Activated naive CD8-positive, alpha-beta T cell treated with anti-CD3 and anti-CD28 coated beads, Interleukin-2, amount 10 ng/mL, durations not matched to agents 7 days and 5 days (primary cell): Measurements from ENCODE around the gene POMP. TPM values are rescaled to one million over a fixed set of nuclear protein-coding genes. Genes with fewer than 3 reads are reported as not detected.
"Not testable (repeated sequence)": the region's sequence is repeated elsewhere in the genome, so short reads cannot be mapped to it uniquely, and the experiment has no call there.

Experiments
- ATAC-seq: fragments of 150-1000 bp; cut with Tn5 transposase; one replicate; pipeline ENCODE4 v1.10.0; 2021; ENCODE audit warnings: low read depth, moderate library complexity
- POLR2A ChIA-PET: fragments of 350-600 bp; sonication (Branson Sonifier 250); formaldehyde crosslinking; loops from one replicate; lab custom pipeline; 2021; ENCODE audit warnings: antibody characterized with exemption; lab: Charles Lee
- DNase-seq: peaks from one replicate; pipeline ENCODE4 v3.0.0; 2021
- H3K27ac Mint-ChIP-seq: one replicate; pipeline ENCODE4 v1.8.0; 2022; ENCODE audit warnings: mild to moderate bottlenecking, mixed read lengths
- H3K27me3 Mint-ChIP-seq: one replicate; pipeline ENCODE4 v1.8.0; 2022; ENCODE audit warnings: mild to moderate bottlenecking, moderate library complexity, mixed read lengths
- H3K36me3 Mint-ChIP-seq: one replicate; pipeline ENCODE4 v1.8.0; 2021; ENCODE audit warnings: mild to moderate bottlenecking, mixed read lengths
- H3K4me1 Mint-ChIP-seq: one replicate; pipeline ENCODE4 v1.8.0; 2021; ENCODE audit warnings: mixed read lengths
- H3K4me3 Mint-ChIP-seq: one replicate; pipeline ENCODE4 v1.8.0; 2022; ENCODE audit warnings: mild to moderate bottlenecking, moderate library complexity, mixed read lengths
- H3K9me3 Mint-ChIP-seq: one replicate; pipeline ENCODE4 v1.8.0; 2021; ENCODE audit warnings: mixed read lengths
- total RNA-seq, 2 experiments: library from RNA; stranded (reverse); gene quantifications; one replicate each; pipeline ENCODE4 v1.2.3, GENCODE V29; 2021

The POMP gene
- total RNA-seq, 2 experiments from 2014 or later: 55.4 to 59.3 TPM

DNA sequence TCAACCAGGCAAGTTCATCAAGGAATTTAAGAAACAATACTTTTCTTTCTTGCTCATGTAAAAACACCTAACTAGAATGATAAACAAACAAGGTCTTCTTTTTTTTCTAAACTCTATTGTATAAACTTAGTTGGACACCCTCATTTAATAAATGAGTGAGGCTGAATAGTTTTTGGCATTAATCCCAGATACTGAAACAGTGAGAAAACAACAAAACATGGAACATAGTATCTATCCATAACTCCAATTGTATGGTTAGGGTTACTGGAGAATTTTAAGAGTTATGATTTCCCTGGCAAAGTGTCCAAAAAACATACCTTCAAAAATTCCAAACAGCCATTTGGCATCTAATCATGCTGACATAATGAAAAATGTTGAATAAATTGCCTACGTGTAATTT lies 5.8 kb upstream of the POMP start:
- no peaks in the 10 kb centered on the region for H3K27me3 Mint-ChIP-seq
- POLR2A ChIA-PET: no interaction called here
- no peak overlapping the region for H3K4me3 Mint-ChIP-seq
- DNase-seq (no peak), ATAC-seq (no peak)
- peaks cover 27% of the 10 kb centered on the region for H3K4me1 Mint-ChIP-seq
- no peak overlapping the region for H3K27ac Mint-ChIP-seq
- H3K9me3 Mint-ChIP-seq: no peaks in the 10 kb centered on the region
- peaks cover 30% of the 10 kb centered on the region for H3K36me3 Mint-ChIP-seq

- Mint-ChIP-seq H3K9me3 (no peaks in the 10 kb centered on the region), H3K27me3 (no peaks in the 10 kb centered on the region), H3K4me3 (no peak overlapping the region), H3K4me1 (peaks cover 27% of the 10 kb centered on the region), H3K36me3 (peaks cover 28% of the 10 kb centered on the region), H3K27ac (no peak overlapping the region)
- DNase-seq (no peak), ATAC-seq (no peak)
- POLR2A ChIA-PET: no interaction called here
Measured at GRCh38 chr13:28654276-28654675, 4.7 kb upstream of the POMP start.

DNA sequence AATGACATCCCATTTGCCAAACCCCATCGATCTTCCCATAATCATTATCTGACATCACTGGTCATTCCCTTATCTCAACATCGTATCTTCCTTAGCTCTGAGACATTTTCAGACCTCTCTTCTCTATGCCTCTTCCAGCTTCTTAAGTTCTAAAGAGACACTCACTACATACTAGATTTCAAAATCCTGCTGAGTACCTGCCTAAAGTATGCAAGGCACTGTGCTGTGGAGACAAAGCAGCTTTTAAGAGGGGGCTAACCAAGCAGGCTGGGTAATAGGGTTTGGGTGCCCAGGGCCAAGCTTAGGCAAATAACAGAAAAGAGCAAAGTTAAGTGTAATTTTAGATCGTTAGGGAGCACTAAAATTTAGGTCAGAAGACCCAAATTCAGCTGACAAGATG lies 3.4 kb upstream of the POMP start:
- no peak for ATAC-seq
- Mint-ChIP-seq H3K27ac (no peak overlapping the region), H3K4me3 (no peak overlapping the region), H3K4me1 (peaks cover 36% of the 10 kb centered on the region), H3K9me3 (no peaks in the 10 kb centered on the region), H3K27me3 (no peaks in the 10 kb centered on the region), H3K36me3 (peaks cover 26% of the 10 kb centered on the region)
- DNase-seq: no peak
- POLR2A ChIA-PET: no interaction called here

DNA sequence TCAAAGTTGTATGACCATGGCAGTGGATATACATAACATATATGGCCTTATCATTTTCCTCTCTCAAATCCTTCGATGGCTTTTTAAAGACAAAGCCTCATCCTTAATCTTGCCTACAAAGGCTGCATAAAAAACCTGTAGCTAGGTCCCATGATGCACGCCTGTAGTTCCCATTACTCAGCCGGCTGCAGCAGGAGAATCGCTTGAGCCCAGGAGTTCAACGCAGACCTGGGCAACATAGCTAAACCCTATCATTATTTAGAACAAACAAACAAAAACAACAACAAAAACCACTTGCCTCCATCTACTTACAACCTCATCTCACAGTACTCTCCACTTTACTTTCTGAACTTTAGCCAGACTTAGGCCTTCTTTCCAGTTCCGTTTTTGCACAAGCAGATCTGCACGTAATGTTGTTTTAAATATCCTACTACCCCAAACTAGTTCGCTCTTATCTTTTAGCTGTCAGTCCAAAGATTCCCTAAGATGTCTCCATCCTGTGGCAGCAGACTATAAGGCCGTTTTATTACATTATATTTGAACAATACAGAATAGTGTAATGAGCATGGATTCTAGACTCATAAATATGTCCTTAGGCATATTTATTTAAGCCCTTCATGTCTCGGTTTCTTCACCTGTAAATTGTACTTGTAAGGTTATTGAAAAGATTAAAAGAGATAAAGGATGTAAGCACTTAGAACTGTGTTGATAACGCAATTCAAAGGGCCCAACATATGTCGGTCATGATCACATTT lies 969 bp upstream of the POMP start:
- DNase-seq: no peak
- no peaks in the 10 kb centered on the region for H3K27me3 Mint-ChIP-seq
- peaks cover 43% of the 10 kb centered on the region for H3K4me1 Mint-ChIP-seq
- POLR2A ChIA-PET: interaction anchor here (0.7 to 1.7 kb wide), 7 partner anchors 10 to 519 kb away, joined by 3 to 11 read pairs (median 5); partner anchors contain the start of genes PAN3 and SLC46A3
- ATAC-seq: no peak
- peaks cover 23% of the 10 kb centered on the region for H3K36me3 Mint-ChIP-seq
- peak overlapping the region; percentile 98 for H3K4me3 Mint-ChIP-seq
- peak overlapping the region; percentile 95 for H3K27ac Mint-ChIP-seq
- no peaks in the 10 kb centered on the region for H3K9me3 Mint-ChIP-seq

- Mint-ChIP-seq H3K4me3 (peak overlapping the region; percentile 98), H3K27ac (peak overlapping the region; percentile 95), H3K4me1 (peaks cover 43% of the 10 kb centered on the region), H3K36me3 (peaks cover 20% of the 10 kb centered on the region), H3K9me3 (no peaks in the 10 kb centered on the region), H3K27me3 (no peaks in the 10 kb centered on the region)
- DNase-seq (no peak), ATAC-seq (no peak)
- POLR2A ChIA-PET: interaction anchor here (0.7 to 1.7 kb wide), 9 partner anchors 11 to 522 kb away, joined by 3 to 11 read pairs (median 4); partner anchors contain the start of genes PAN3 and SLC46A3
Measured at GRCh38 chr13:28658539-28658795, 463 bp upstream of the POMP start.

DNA sequence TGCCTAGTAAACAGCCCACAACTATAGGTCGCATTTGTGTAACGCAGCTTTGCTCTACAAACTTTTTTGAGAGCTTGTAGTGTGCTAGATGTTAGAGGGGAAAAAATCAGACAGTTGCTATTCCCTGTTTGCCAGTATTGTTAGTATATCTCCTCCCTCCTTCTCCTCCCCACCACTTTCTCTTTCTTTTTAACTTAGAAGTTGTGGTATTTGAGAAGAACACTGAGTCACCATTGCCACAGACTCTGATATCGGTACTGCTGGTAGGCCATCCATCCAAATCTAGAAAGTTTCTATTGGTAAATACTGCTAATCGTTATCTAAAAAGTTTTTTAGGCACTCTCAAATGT lies 666 bp downstream of the POMP start:
- DNase-seq (no peak), ATAC-seq (peak; percentile 58)
- Mint-ChIP-seq H3K4me3 (peak overlapping the region; percentile 98), H3K27ac (peak overlapping the region; percentile 95), H3K36me3 (peaks cover 20% of the 10 kb centered on the region), H3K27me3 (no peaks in the 10 kb centered on the region), H3K4me1 (peaks cover 43% of the 10 kb centered on the region), H3K9me3 (no peaks in the 10 kb centered on the region)
- POLR2A ChIA-PET: interaction anchor here (0.6 to 1.7 kb wide), 11 partner anchors 10 to 523 kb away, joined by 3 to 11 read pairs (median 4); partner anchors contain the start of genes PAN3 and SLC46A3

DNA sequence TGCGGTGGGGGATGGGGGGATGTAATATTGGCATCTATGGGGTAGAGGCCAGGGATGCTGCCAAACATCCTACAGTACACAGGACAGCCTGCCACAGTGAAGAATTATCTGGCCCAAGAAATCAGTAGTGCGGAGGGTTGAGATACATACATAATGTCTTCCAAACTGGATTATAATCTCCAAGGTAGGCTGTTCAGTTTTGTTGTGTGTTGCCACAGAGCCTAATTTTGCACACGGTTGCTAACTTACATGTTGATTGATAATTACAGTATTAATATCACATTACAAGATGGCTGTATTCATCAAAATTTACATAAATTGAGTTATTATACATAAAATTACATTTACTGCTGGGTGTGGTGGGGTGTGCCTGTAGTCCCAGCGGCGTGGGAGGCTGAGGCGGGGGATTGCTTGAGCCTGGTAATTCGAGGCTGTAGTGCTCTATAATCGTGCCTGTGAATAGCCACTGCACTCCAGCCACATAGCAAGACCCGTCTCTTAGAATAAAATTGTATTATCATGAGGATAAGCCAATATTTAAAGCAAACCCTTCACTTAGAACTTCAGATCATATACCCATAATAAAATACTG lies 8.1 kb downstream of the POMP start:
- H3K4me3 Mint-ChIP-seq: no peak overlapping the region
- ATAC-seq: no peak
- no peaks in the 10 kb centered on the region for H3K27me3 Mint-ChIP-seq
- peaks cover 18% of the 10 kb centered on the region for H3K4me1 Mint-ChIP-seq
- no peaks in the 10 kb centered on the region for H3K9me3 Mint-ChIP-seq
- H3K27ac Mint-ChIP-seq: no peak overlapping the region
- POLR2A ChIA-PET: no interaction called here
- no peak for DNase-seq
- H3K36me3 Mint-ChIP-seq: peaks cover 41% of the 10 kb centered on the region

DNA sequence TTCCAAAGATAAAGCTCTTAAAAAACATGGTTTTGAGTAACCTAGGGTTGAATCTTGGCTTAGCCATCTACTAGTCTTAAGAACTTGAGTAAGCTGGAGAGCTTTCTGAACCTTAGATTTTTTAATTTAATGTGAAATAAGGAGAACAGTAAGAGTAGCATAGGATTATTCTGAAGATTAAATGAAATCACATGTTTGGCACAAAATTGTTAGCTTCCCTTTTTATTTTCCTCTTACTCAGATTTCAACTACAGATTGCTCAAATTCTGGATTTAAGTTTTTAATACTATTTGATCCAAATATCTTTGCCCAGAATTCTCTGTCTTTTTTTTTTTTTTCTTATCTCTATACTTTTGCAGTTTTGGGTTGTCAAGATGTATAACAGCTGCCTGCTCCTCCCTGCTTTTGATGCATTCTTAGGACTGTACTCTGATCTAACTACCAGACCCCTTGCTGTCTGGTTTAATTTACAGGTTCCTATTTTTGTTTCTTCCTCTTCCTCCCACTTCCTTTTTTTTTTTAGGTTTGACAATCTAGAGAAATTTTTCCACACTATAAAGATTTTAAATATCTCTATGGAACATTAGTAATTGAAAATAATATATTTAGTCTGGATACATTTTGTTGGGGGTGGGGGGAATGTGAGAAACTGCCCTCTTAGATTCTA lies 12.3 kb downstream of the POMP start:
- H3K36me3 Mint-ChIP-seq: peaks cover 46% of the 10 kb centered on the region
- H3K4me3 Mint-ChIP-seq: no peak overlapping the region
- ATAC-seq (no peak), DNase-seq (no peak)
- no peaks in the 10 kb centered on the region for H3K27me3 Mint-ChIP-seq
- POLR2A ChIA-PET: no interaction called here
- no peaks in the 10 kb centered on the region for H3K9me3 Mint-ChIP-seq
- H3K4me1 Mint-ChIP-seq: peaks cover 16% of the 10 kb centered on the region
- H3K27ac Mint-ChIP-seq: no peak overlapping the region

- peaks cover 3% of the 10 kb centered on the region for H3K4me1 Mint-ChIP-seq
- DNase-seq (no peak), ATAC-seq (no peak)
- H3K4me3 Mint-ChIP-seq: no peak overlapping the region
- POLR2A ChIA-PET: no interaction called here
- H3K36me3 Mint-ChIP-seq: peaks cover 18% of the 10 kb centered on the region
- H3K27me3 Mint-ChIP-seq: no peaks in the 10 kb centered on the region
- H3K27ac Mint-ChIP-seq: no peak overlapping the region
- H3K9me3 Mint-ChIP-seq: no peaks in the 10 kb centered on the region
Measured at GRCh38 chr13:28678809-28679208, 19.9 kb downstream of the POMP start.

GRCh38 chr13:28679628-28680027 lies 20.7 kb downstream of the POMP start:
- no peak for ATAC-seq
- H3K27me3 Mint-ChIP-seq: no peaks in the 10 kb centered on the region
- no peak overlapping the region for H3K27ac Mint-ChIP-seq
- POLR2A ChIA-PET: interaction anchor here (1.7 kb wide), 1 partner anchor 21 kb away, joined by 5 read pairs; the partner anchor contains the start of gene POMP
- H3K4me1 Mint-ChIP-seq: peaks cover 3% of the 10 kb centered on the region
- H3K36me3 Mint-ChIP-seq: peaks cover 11% of the 10 kb centered on the region
- DNase-seq: no peak
- H3K4me3 Mint-ChIP-seq: no peak overlapping the region
- no peaks in the 10 kb centered on the region for H3K9me3 Mint-ChIP-seq

- no peak overlapping the region for H3K27ac Mint-ChIP-seq
- no peak overlapping the region for H3K4me3 Mint-ChIP-seq
- POLR2A ChIA-PET: interaction anchor here (1.7 kb wide), 1 partner anchor 21 kb away, joined by 5 read pairs; the partner anchor contains the start of gene POMP
Measured at GRCh38 chr13:28680541-28680940, 21.6 kb downstream of the POMP start.

GRCh38 chr13:28683169-28683568 lies 24.2 kb downstream of the POMP start:
- H3K4me3 Mint-ChIP-seq, DNase-seq, H3K27ac Mint-ChIP-seq, H3K4me1 Mint-ChIP-seq, ATAC-seq, H3K36me3 Mint-ChIP-seq, H3K9me3 Mint-ChIP-seq, POLR2A ChIA-PET, H3K27me3 Mint-ChIP-seq: not testable (repeated sequence)

More at GRCh38 chr13:28680541-28680940, 21.6 kb downstream of the POMP start:
- peaks cover 9% of the 10 kb centered on the region for H3K36me3 Mint-ChIP-seq
- H3K4me1 Mint-ChIP-seq: peaks cover 3% of the 10 kb centered on the region
- DNase-seq (no peak), ATAC-seq (no peak)
- H3K27me3 Mint-ChIP-seq: no peaks in the 10 kb centered on the region
- no peaks in the 10 kb centered on the region for H3K9me3 Mint-ChIP-seq

- Mint-ChIP-seq H3K9me3 (peaks cover 4% of the 10 kb centered on the region), H3K36me3 (peaks cover 2% of the 10 kb centered on the region), H3K27ac (no peak overlapping the region), H3K4me3 (no peak overlapping the region), H3K27me3 (peaks cover 2% of the 10 kb centered on the region), H3K4me1 (peaks cover 1% of the 10 kb centered on the region)
- POLR2A ChIA-PET: no interaction called here
- DNase-seq (no peak), ATAC-seq (no peak)
Measured at GRCh38 chr13:28684257-28684656, 25.3 kb downstream of the POMP start.
